H9 (cell line): ENCODE measurements around the gene ZNF296. TPM values are rescaled to one million over a fixed set of nuclear protein-coding genes. Genes with fewer than 3 reads are reported as not detected.

Experiments
- DNase-seq: peaks from one replicate; pipeline ENCODE4 v3.0.0-alpha.2; 2017
- H2AFZ ChIP-seq: one replicate; pipeline ENCODE4 v1.6.1; 2013; ENCODE audit warnings: mild to moderate bottlenecking, low read length, control low read depth, moderate library complexity
- H2AK5ac ChIP-seq: 2 replicates; pipeline ENCODE4 v1.6.1; 2013; ENCODE audit warnings: low read length, control low read depth, mixed read lengths; ENCODE audit not compliant: insufficient read length
- H2BK120ac ChIP-seq: one replicate; pipeline ENCODE4 v1.6.1; 2013; ENCODE audit warnings: low read depth, mild to moderate bottlenecking, low read length, control low read depth, inconsistent platforms; ENCODE audit not compliant: poor library complexity, severe bottlenecking
- H2BK12ac ChIP-seq: 2 replicates; pipeline ENCODE4 v1.6.1; 2013; ENCODE audit warnings: low read length, control low read depth, mixed read lengths, low read depth; ENCODE audit not compliant: insufficient read length
- H2BK15ac ChIP-seq: 2 replicates; pipeline ENCODE4 v1.6.1; 2013; ENCODE audit warnings: low read depth, low read length, control low read depth
- H2BK20ac ChIP-seq: one replicate; pipeline ENCODE4 v1.6.1; 2013; ENCODE audit warnings: low read depth, mild to moderate bottlenecking, low read length, control low read depth, inconsistent platforms; ENCODE audit not compliant: poor library complexity, severe bottlenecking
- H2BK5ac ChIP-seq: 2 replicates; pipeline ENCODE4 v1.6.1; 2013; ENCODE audit warnings: low read length, control low read depth, mixed read lengths; ENCODE audit not compliant: insufficient read length
- H3K14ac ChIP-seq: 2 replicates; pipeline ENCODE4 v1.6.1; 2013; ENCODE audit warnings: low read length, control low read depth; ENCODE audit not compliant: insufficient read depth
- H3K18ac ChIP-seq: 2 replicates; pipeline ENCODE4 v1.6.1; 2013; ENCODE audit warnings: low read depth, mild to moderate bottlenecking, mixed read lengths, low read length, control low read depth; ENCODE audit not compliant: insufficient read length
- H3K23ac ChIP-seq: 2 replicates; pipeline ENCODE4 v1.6.1; 2013; ENCODE audit warnings: low read length, control low read depth, mixed read lengths, low read depth; ENCODE audit not compliant: insufficient read length
- H3K23me2 ChIP-seq: 2 replicates; pipeline ENCODE4 v1.6.1; 2013; ENCODE audit warnings: low read depth, mild to moderate bottlenecking, mixed read lengths, low read length, control low read depth; ENCODE audit not compliant: insufficient read length, poor library complexity, severe bottlenecking
- H3K27ac ChIP-seq: 2 replicates; pipeline ENCODE4 v1.5.1; 2013; ENCODE audit warnings: low read length, control low read depth, mixed read lengths, low read depth; ENCODE audit not compliant: insufficient read length
- H3K27me3 ChIP-seq: 2 replicates; pipeline ENCODE4 v1.6.1; 2013; ENCODE audit warnings: low read length, control low read depth, inconsistent platforms; ENCODE audit not compliant: insufficient read depth
- H3K4ac ChIP-seq: 2 replicates; pipeline ENCODE4 v1.6.1; 2013; ENCODE audit warnings: low read depth, mild to moderate bottlenecking, control low read depth, inconsistent platforms, low read length, moderate library complexity
- H3K4me1 ChIP-seq: 2 replicates; pipeline ENCODE4 v1.6.1; 2013; ENCODE audit warnings: low read length, control low read depth, inconsistent platforms; ENCODE audit not compliant: insufficient read depth
- H3K4me2 ChIP-seq: 2 replicates; pipeline ENCODE4 v1.6.1; 2013; ENCODE audit warnings: low read length, control low read depth, mixed read lengths; ENCODE audit not compliant: insufficient read length, insufficient read depth
- H3K56ac ChIP-seq: 2 replicates; pipeline ENCODE4 v1.6.1; 2013; ENCODE audit warnings: low read depth, mild to moderate bottlenecking, mixed read lengths, low read length, control low read depth; ENCODE audit not compliant: insufficient read length
- H3K79me1 ChIP-seq: 2 replicates; pipeline ENCODE4 v1.6.1; 2013; ENCODE audit warnings: low read depth, mild to moderate bottlenecking, moderate library complexity, low read length, control low read depth, inconsistent platforms; ENCODE audit not compliant: insufficient read depth, poor library complexity, severe bottlenecking
- H3K79me2 ChIP-seq: 2 replicates; pipeline ENCODE4 v1.6.1; 2013; ENCODE audit warnings: low read length, control low read depth, inconsistent platforms; ENCODE audit not compliant: insufficient read depth
- H3K9ac ChIP-seq: 2 replicates; pipeline ENCODE4 v1.6.1; 2013; ENCODE audit warnings: low read length, control low read depth, mixed read lengths; ENCODE audit not compliant: insufficient read length; ENCODE audit errors: extremely low read depth
- H3K9me3 ChIP-seq: one replicate; pipeline ENCODE4 v1.6.1; 2013; ENCODE audit warnings: low read depth, low read length, inconsistent platforms; ENCODE audit not compliant: control insufficient read depth
- H3T11ph ChIP-seq: one replicate; pipeline ENCODE4 v1.6.1; 2013; ENCODE audit warnings: mild to moderate bottlenecking, low read length, control low read depth, inconsistent platforms
- H4K20me1 ChIP-seq: one replicate; pipeline ENCODE4 v1.6.1; 2013; ENCODE audit not compliant: control insufficient read depth, insufficient read length, insufficient read depth
- H4K5ac ChIP-seq: 2 replicates; pipeline ENCODE4 v1.6.1; 2013; ENCODE audit warnings: low read depth, mild to moderate bottlenecking, mixed read lengths, low read length, control low read depth; ENCODE audit not compliant: insufficient read length
- H4K8ac ChIP-seq: replicated peaks from 2 replicates; pipeline ENCODE4 v1.6.1; 2013; ENCODE audit warnings: low read length, control low read depth, mixed read lengths, low read depth; ENCODE audit not compliant: insufficient read length
- H4K91ac ChIP-seq: 2 replicates; pipeline ENCODE4 v1.6.1; 2013; ENCODE audit warnings: low read depth, mild to moderate bottlenecking, moderate library complexity, mixed read lengths, low read length, control low read depth; ENCODE audit not compliant: insufficient read length
- H3K27ac Mint-ChIP-seq, 3 experiments: 2 replicates in 2 of 3; 3 replicates in 1 of 3; pipeline ENCODE4 v1.8.0; 2020 to 2021; ENCODE audit warnings: mixed read lengths in 3 of 3, mild to moderate bottlenecking in 1 of 3, moderate library complexity in 1 of 3
- H3K27me3 Mint-ChIP-seq: 2 replicates; pipeline ENCODE4 v1.8.0; 2021; ENCODE audit warnings: low read depth, mild to moderate bottlenecking, moderate library complexity, mixed read lengths
- H3K36me3 Mint-ChIP-seq, 3 experiments: 2 replicates in 2 of 3; 3 replicates in 1 of 3; pipeline ENCODE4 v1.8.0; 2020 to 2021; ENCODE audit warnings: low read depth in 3 of 3, mixed read lengths in 3 of 3; ENCODE audit not compliant: insufficient read depth in 1 of 3
- H3K4me1 Mint-ChIP-seq, 2 experiments: 2 replicates each; pipeline ENCODE4 v1.8.0; 2020; ENCODE audit warnings: mixed read lengths in 2 of 2
- H3K4me3 Mint-ChIP-seq, 2 experiments: 2 replicates in 1 of 2; 3 replicates in 1 of 2; pipeline ENCODE4 v1.8.0; 2020 to 2021; ENCODE audit warnings: mild to moderate bottlenecking in 2 of 2, mixed read lengths in 2 of 2, moderate library complexity in 1 of 2
- H3K9me3 Mint-ChIP-seq, 2 experiments: 2 replicates in 1 of 2; 3 replicates in 1 of 2; pipeline ENCODE4 v1.8.0; 2020; ENCODE audit warnings: mild to moderate bottlenecking in 2 of 2, mixed read lengths in 2 of 2, moderate library complexity in 1 of 2
- CTCF ChIP-seq: fragments of 200-600 bp; sonication (generic); conservative IDR thresholded peaks from 3 replicates; pipeline ENCODE4 v1.8.0; 2021; ENCODE audit warnings: antibody characterized with exemption, mild to moderate bottlenecking
- WGBS: extraction: QIAGEN DNeasy Blood & Tissue Kit; methylation state at CpG from one replicate; pipeline ENCODE4 v1.1.7; 2013; ENCODE audit warnings: missing lambda C conversion rate, low lambda C conversion rate, mixed read lengths; ENCODE audit not compliant: insufficient read length; ENCODE audit errors: extremely low coverage; 5-methylcytosine and 5-hydroxymethylcytosine counted together
- total RNA-seq: library from RNA; stranded (reverse); gene quantifications from 2 replicates; pipeline ENCODE4 v1.2.1, GENCODE V29; 2021

Gene ZNF296
- total RNA-seq, 1 experiment from 2014 or later = 14.8 TPM

- no peaks in the 10 kb centered on the region; a peak in 1 of 5 replicates for H3K9me3 Mint-ChIP-seq
- peak; percentile 95 for DNase-seq
Observed at GRCh38 chr19:45092747-45093678, 16.7 kb upstream of the ZNF296 start, which contains the start of gene PPP1R37. TSS of gene PPP1R37 (plus strand) at chr19:45093179. CDS start at chr19:45093326, 147 bp downstream.

More at GRCh38 chr19:45092747-45093678, 16.7 kb upstream of the ZNF296 start, which contains the start of gene PPP1R37:
- Mint-ChIP-seq H3K27ac (peak within 1 kb of the TSS; percentile 100), H3K36me3 (peaks cover 14 to 42% (median 17%) of the 10 kb centered on the region in 3 experiments), H3K27me3 (no peaks in the 10 kb centered on the region), H3K4me1 (peaks cover 48 to 55% of the 10 kb centered on the region in 2 experiments), H3K4me3 (peak within 1 kb of the TSS; percentile 87 to 90)
- H4K20me1 ChIP-seq = no peaks in the 10 kb centered on the region
- peak within 1 kb of the TSS; percentile 100 for H3K18ac ChIP-seq
- H2BK5ac ChIP-seq = peak within 1 kb of the TSS; percentile 98
- H3K27ac ChIP-seq = peak within 1 kb of the TSS; percentile 92
- H3K4me2 ChIP-seq = peak within 1 kb of the TSS; percentile 95
- H2BK20ac ChIP-seq = no peak within 1 kb of the TSS
- H3K23me2 ChIP-seq = peaks cover 9% of the 10 kb centered on the region
- H4K91ac ChIP-seq = no peak within 1 kb of the TSS
- peak within 1 kb of the TSS; percentile 99 for H2BK12ac ChIP-seq
- H3K79me1 ChIP-seq = no peaks in the 10 kb centered on the region
- H3K4me1 ChIP-seq = no peaks in the 10 kb centered on the region; the same call in 1 of the 2 replicates
- H3K9ac ChIP-seq = peak within 1 kb of the TSS; percentile 99
- H3K56ac ChIP-seq = no peak within 1 kb of the TSS
- TF ChIP-seq CTCF = peak; percentile 39; the same call in 2 of the 3 replicates
- H4K8ac ChIP-seq = peak within 1 kb of the TSS; percentile 98
- peak within 1 kb of the TSS; percentile 99 for H3T11ph ChIP-seq
- H2BK15ac ChIP-seq = no peak within 1 kb of the TSS
- H4K5ac ChIP-seq = peak within 1 kb of the TSS; percentile 99
- no CpG with 5 or more reads among the region's 103 CpGs for WGBS
- peak within 1 kb of the TSS; percentile 100 for H3K14ac ChIP-seq
- peak within 1 kb of the TSS; percentile 56 for H2BK120ac ChIP-seq
- H3K9me3 ChIP-seq = no peaks in the 10 kb centered on the region
- H3K27me3 ChIP-seq = no peaks in the 10 kb centered on the region
- H2AFZ ChIP-seq = peak within 1 kb of the TSS; percentile 98
- H3K23ac ChIP-seq = no peak within 1 kb of the TSS
- no peak within 1 kb of the TSS; the same call in 1 of the 2 replicates for H3K4ac ChIP-seq
- peaks cover 39% of the 10 kb centered on the region; the same call in 1 of the 2 replicates for H3K79me2 ChIP-seq
- no peak within 1 kb of the TSS for H2AK5ac ChIP-seq
